SU-DHL-6 (cell line): ENCODE data around the gene CCDC80.

Source experiments
- H2AFZ ChIP-seq: fragments of 200-600 bp; sonication (generic); 2 replicates; pipeline ENCODE4 v1.6.1; 2014; ENCODE audit warnings: low read depth, mild to moderate bottlenecking, moderate library complexity, mixed read lengths, antibody characterized with exemption, low read length; ENCODE audit not compliant: severe bottlenecking
- H3F3A ChIP-seq: fragments of 200-600 bp; shearing (Covaris generic); 2 replicates; pipeline ENCODE4 v1.6.0; 2016; ENCODE audit warnings: antibody characterized with exemption, mild to moderate bottlenecking; ENCODE audit not compliant: insufficient read depth
- H3K27ac ChIP-seq: fragments of 200-600 bp; sonication (generic); 2 replicates; pipeline ENCODE4 v1.5.1; 2016; ENCODE audit warnings: low read depth, mild to moderate bottlenecking, low read length, moderate library complexity, mixed read lengths
- H3K27me3 ChIP-seq: fragments of 200-600 bp; sonication (generic), shearing (Covaris generic); 2 replicates; pipeline ENCODE4 v1.6.0; 2014; ENCODE audit warnings: mild to moderate bottlenecking, low read length
- H3K36me3 ChIP-seq: fragments of 200-600 bp; sonication (generic); 2 replicates; pipeline ENCODE4 v1.6.1; 2014; ENCODE audit warnings: mild to moderate bottlenecking, low read length, mixed read lengths
- H3K4me2 ChIP-seq: fragments of 300-600, 200-600 bp; shearing (Covaris generic), sonication (generic); 2 replicates; pipeline ENCODE4 v1.6.0; 2014; ENCODE audit warnings: low read length, low read depth, mild to moderate bottlenecking; ENCODE audit not compliant: poor library complexity, severe bottlenecking
- H3K4me3 ChIP-seq: fragments of 200-600 bp; sonication (generic); 2 replicates; pipeline ENCODE4 v1.5.1; 2014; ENCODE audit warnings: antibody characterized with exemption, low read length, mild to moderate bottlenecking, mixed read lengths; ENCODE audit not compliant: insufficient read depth, poor library complexity, severe bottlenecking
- H3K79me2 ChIP-seq: fragments of 200-600 bp; sonication (generic); 2 replicates; pipeline ENCODE4 v1.6.1; 2014; ENCODE audit warnings: mild to moderate bottlenecking, low read length, moderate library complexity; ENCODE audit not compliant: insufficient read depth
- H3K9ac ChIP-seq: fragments of 200-600 bp; sonication (generic); 2 replicates; pipeline ENCODE4 v1.7.0; 2014; ENCODE audit warnings: mild to moderate bottlenecking, low read length
- H3K9me2 ChIP-seq: fragments of 200-600 bp; sonication (generic); replicated peaks from 2 replicates; pipeline ENCODE4 v1.6.1; 2014; ENCODE audit warnings: low read length; ENCODE audit not compliant: insufficient read depth
- H3K9me3 ChIP-seq: fragments of 200-600 bp; sonication (generic); 2 replicates; pipeline ENCODE4 v1.6.1; 2014; ENCODE audit warnings: low read length, mixed read lengths; ENCODE audit not compliant: insufficient read depth
- H4K20me1 ChIP-seq: fragments of 200-600 bp; sonication (generic); 2 replicates; pipeline ENCODE4 v1.6.1; 2014; ENCODE audit warnings: low read depth, mild to moderate bottlenecking, antibody characterized with exemption, low read length, moderate library complexity, mixed read lengths
- EZH2phosphoT487 ChIP-seq: fragments of 200-600 bp; sonication (generic), shearing (Covaris generic); conservative IDR thresholded peaks from 2 replicates; pipeline ENCODE4 v1.6.1; 2018; ENCODE audit warnings: mild to moderate bottlenecking, antibody characterized with exemption, low read length, moderate library complexity, mixed read lengths
- TF ChIP-seq, protein P1 (sequence below): fragments of 200-600 bp; sonication (generic); IDR thresholded peaks from one replicate; pipeline ENCODE4 v1.5.1; 2017; ENCODE audit warnings: antibody characterized with exemption, mild to moderate bottlenecking, low read length, moderate library complexity; ENCODE audit not compliant: insufficient read depth, poor library complexity, severe bottlenecking

Gene CCDC80

DNA sequence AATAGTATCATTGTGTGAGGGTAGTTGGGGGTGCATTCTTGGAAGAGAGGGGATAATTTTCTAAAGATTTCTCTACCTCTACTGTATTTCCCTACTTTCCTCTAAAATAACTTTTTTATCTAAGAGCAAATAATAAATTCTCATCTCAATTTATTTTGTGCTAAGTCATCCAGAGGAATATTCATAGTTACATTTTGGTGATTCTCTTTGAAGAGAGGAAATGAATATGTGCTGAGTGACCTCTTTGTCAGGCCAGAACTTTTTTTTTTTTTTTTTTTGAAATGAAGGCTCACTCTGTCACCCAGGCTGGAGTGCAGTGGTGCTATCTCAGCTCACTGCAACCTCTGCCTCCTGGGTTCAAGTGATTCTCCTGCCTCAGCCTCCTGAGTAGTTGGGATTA is 15.1 kb upstream of the CCDC80 start:
- no peak overlapping the region for H3K4me2 ChIP-seq
- no peaks in the 10 kb centered on the region for H3K27me3 ChIP-seq
- H3K79me2 ChIP-seq: no peaks in the 10 kb centered on the region
- H3K9ac ChIP-seq: no peak overlapping the region
- H2AFZ ChIP-seq: no peak overlapping the region
- H3K9me3 ChIP-seq: no peaks in the 10 kb centered on the region
- TF ChIP-seq EZH2phosphoT487: no peak
- TF ChIP-seq, protein P1, sequence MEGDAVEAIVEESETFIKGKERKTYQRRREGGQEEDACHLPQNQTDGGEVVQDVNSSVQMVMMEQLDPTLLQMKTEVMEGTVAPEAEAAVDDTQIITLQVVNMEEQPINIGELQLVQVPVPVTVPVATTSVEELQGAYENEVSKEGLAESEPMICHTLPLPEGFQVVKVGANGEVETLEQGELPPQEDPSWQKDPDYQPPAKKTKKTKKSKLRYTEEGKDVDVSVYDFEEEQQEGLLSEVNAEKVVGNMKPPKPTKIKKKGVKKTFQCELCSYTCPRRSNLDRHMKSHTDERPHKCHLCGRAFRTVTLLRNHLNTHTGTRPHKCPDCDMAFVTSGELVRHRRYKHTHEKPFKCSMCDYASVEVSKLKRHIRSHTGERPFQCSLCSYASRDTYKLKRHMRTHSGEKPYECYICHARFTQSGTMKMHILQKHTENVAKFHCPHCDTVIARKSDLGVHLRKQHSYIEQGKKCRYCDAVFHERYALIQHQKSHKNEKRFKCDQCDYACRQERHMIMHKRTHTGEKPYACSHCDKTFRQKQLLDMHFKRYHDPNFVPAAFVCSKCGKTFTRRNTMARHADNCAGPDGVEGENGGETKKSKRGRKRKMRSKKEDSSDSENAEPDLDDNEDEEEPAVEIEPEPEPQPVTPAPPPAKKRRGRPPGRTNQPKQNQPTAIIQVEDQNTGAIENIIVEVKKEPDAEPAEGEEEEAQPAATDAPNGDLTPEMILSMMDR: no peak
- H3F3A ChIP-seq: no peaks in the 10 kb centered on the region
- no peaks in the 10 kb centered on the region for H3K36me3 ChIP-seq
- H3K27ac ChIP-seq: no peak overlapping the region
- no peaks in the 10 kb centered on the region for H4K20me1 ChIP-seq
- no peaks in the 10 kb centered on the region for H3K9me2 ChIP-seq
- H3K4me3 ChIP-seq: no peak overlapping the region

DNA sequence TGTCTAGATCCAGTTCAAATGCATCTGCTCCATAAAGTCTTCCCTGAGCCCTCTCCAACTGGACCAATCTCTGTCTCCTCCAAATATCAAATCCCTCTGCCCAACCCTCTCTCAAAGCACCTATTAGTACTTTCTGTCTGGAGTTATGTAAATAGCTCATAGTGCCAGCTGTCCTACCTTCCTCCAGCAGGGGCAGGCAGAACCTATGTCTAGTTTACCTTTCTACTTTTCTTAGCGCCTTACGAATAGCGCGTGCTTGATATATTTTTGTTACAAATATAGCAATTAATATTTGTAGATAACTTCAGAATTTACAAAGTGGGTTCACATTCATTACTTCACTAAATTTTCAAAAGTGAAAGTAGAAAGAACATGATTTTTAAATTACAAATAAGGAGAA is 14.0 kb upstream of the CCDC80 start:
- Histone ChIP-seq H3F3A (no peaks in the 10 kb centered on the region), H3K9ac (no peak overlapping the region), H4K20me1 (no peaks in the 10 kb centered on the region), H3K79me2 (no peaks in the 10 kb centered on the region), H3K9me3 (no peaks in the 10 kb centered on the region), H3K27me3 (no peaks in the 10 kb centered on the region), H3K4me3 (no peak overlapping the region), H2AFZ (no peak overlapping the region), H3K36me3 (no peaks in the 10 kb centered on the region), H3K27ac (no peak overlapping the region), H3K9me2 (no peaks in the 10 kb centered on the region), H3K4me2 (no peak overlapping the region)
- TF ChIP-seq EZH2phosphoT487: no peak
- TF ChIP-seq, protein P1: no peak

- Histone ChIP-seq H3K9ac (no peak overlapping the region), H3K4me3 (no peak overlapping the region), H3F3A (no peaks in the 10 kb centered on the region), H2AFZ (no peak overlapping the region), H3K9me2 (no peaks in the 10 kb centered on the region), H3K36me3 (no peaks in the 10 kb centered on the region), H3K79me2 (no peaks in the 10 kb centered on the region), H4K20me1 (no peaks in the 10 kb centered on the region), H3K4me2 (no peak overlapping the region), H3K9me3 (no peaks in the 10 kb centered on the region), H3K27ac (no peak overlapping the region), H3K27me3 (no peaks in the 10 kb centered on the region)
- TF ChIP-seq EZH2phosphoT487: no peak
- TF ChIP-seq, protein P1: no peak
Observed at GRCh38 chr3:112654492-112654891, 13.5 kb upstream of the CCDC80 start.
